Measurements from ENCODE around the gene BAZ2B. TPM values are rescaled to one million over a fixed set of nuclear protein-coding genes. Genes with fewer than 3 reads are reported as not detected.

BAZ2B gene
- total RNA-seq, 2 donors from 2014 or later, result 60.8 to 84.5 TPM

DNA sequence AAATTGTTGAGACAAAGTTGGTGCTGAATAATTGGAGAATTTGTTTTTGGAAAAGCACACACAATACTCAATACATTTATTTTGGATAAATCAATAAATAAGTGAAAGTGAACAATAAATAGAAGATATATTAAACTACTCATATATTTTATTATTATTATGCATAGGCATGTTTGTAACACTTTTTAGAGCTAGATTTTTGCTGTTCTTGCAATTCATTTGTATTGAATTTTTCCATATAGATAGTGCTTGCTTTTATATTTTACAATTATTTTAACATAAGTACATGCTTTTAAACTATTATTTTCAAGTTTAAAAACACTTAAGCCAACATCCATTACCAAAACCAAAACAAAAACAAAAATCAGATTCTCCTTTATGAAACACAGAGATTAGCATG is 43.9 kb downstream of the BAZ2B start:
- Histone ChIP-seq H3K4me1 (replicated peaks) (no peaks in the 10 kb centered on the region), H3K27ac (no peak overlapping the region), H3K4me3 (no peak overlapping the region), H3K36me3 (no peaks in the 10 kb centered on the region), H3K27me3 (replicated peaks; ENCODE audit: insufficient read depth) (no peaks in the 10 kb centered on the region), H3K9me3 (no peaks in the 10 kb centered on the region)
- no peak for DNase-seq (ENCODE audit: low spot score)
- intact Hi-C loops (cut with DNase I), result no loop called here
- TF ChIP-seq POLR2AphosphoS5 (IDR thresholded peaks at IDR 0.05) (no peak), POLR2A (IDR thresholded peaks at IDR 0.05) (no peak)
- TF ChIP-seq, protein P1, sequence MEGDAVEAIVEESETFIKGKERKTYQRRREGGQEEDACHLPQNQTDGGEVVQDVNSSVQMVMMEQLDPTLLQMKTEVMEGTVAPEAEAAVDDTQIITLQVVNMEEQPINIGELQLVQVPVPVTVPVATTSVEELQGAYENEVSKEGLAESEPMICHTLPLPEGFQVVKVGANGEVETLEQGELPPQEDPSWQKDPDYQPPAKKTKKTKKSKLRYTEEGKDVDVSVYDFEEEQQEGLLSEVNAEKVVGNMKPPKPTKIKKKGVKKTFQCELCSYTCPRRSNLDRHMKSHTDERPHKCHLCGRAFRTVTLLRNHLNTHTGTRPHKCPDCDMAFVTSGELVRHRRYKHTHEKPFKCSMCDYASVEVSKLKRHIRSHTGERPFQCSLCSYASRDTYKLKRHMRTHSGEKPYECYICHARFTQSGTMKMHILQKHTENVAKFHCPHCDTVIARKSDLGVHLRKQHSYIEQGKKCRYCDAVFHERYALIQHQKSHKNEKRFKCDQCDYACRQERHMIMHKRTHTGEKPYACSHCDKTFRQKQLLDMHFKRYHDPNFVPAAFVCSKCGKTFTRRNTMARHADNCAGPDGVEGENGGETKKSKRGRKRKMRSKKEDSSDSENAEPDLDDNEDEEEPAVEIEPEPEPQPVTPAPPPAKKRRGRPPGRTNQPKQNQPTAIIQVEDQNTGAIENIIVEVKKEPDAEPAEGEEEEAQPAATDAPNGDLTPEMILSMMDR (IDR thresholded peaks at IDR 0.05), result no peak

DNA sequence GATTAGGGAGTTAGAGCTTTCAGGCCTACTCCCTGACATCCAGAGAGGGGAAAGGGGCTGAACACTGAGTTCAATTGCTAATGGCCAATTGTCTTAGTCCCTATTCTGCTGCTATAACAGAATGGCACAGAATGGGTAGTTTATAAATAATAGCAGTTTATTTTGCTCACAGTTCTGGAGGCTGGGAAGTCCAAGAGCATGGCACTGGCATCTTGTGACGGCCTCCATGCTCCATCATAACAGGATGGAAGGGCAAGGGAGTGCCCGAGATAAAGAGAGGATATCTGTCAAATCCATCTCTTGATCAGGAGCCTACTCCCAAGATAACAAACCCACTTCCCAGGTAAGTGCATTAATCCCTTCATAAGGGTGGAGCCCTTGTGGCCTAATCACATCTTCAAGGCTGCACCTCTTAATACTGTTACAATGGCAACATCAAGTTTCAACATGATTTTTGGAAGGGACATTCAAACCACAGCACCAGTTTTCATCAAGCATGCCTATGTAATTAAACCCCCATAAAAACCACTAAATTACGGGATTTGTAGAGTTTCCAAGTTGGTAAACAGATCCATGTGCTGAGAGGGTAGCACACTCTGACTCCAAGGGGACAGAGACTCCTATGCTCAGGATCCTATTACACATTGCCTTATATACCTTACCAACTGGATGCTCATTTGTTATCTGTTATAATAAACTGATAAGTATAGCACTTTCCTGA is 44.6 kb downstream of the BAZ2B start:
- H3K27ac ChIP-seq, result no peak overlapping the region
- TF ChIP-seq POLR2A (IDR thresholded peaks at IDR 0.05), result no peak
- no peak for TF ChIP-seq POLR2AphosphoS5 (IDR thresholded peaks at IDR 0.05)
- TF ChIP-seq, protein P1 (IDR thresholded peaks at IDR 0.05), result no peak
- H3K27me3 ChIP-seq (replicated peaks; ENCODE audit: insufficient read depth), result no peaks in the 10 kb centered on the region
- H3K4me1 ChIP-seq (replicated peaks), result no peaks in the 10 kb centered on the region
- no peaks in the 10 kb centered on the region for H3K36me3 ChIP-seq
- intact Hi-C loops (cut with DNase I), result no loop called here
- DNase-seq (ENCODE audit: low spot score), result no peak
- H3K4me3 ChIP-seq, result no peak overlapping the region
- WGBS, result 83% methylated on average over 3 of the region's 3 CpGs
- H3K9me3 ChIP-seq, result no peaks in the 10 kb centered on the region

DNA sequence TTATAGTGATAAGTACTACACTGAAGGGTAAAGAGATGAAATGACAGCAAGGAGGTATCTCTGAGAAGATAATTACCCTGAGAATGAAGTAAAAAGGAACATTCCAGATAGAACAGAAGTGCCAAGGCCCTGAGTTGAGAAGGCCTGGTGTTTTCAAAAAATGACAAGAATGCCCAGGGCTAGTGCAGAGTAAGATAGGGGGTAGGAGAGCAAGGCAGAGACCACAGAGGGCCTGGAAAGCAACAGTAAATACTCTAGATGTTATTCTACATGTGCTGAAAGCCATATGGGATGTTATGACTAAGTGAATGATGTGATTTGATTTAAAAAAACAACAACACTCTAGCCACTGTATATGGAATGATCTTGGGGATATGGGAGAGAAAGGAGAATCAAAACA is 52.3 kb downstream of the BAZ2B start:
- Histone ChIP-seq H3K4me1 (replicated peaks) (no peaks in the 10 kb centered on the region), H3K4me3 (no peak overlapping the region), H3K27ac (no peak overlapping the region), H3K36me3 (no peaks in the 10 kb centered on the region), H3K27me3 (replicated peaks; ENCODE audit: insufficient read depth) (no peaks in the 10 kb centered on the region), H3K9me3 (no peaks in the 10 kb centered on the region)
- no peak for DNase-seq (ENCODE audit: low spot score)
- intact Hi-C loops (cut with DNase I), result no loop called here
- TF ChIP-seq POLR2A (IDR thresholded peaks at IDR 0.05) (no peak), POLR2AphosphoS5 (IDR thresholded peaks at IDR 0.05) (no peak)
- TF ChIP-seq, protein P1 (IDR thresholded peaks at IDR 0.05), result no peak

DNA sequence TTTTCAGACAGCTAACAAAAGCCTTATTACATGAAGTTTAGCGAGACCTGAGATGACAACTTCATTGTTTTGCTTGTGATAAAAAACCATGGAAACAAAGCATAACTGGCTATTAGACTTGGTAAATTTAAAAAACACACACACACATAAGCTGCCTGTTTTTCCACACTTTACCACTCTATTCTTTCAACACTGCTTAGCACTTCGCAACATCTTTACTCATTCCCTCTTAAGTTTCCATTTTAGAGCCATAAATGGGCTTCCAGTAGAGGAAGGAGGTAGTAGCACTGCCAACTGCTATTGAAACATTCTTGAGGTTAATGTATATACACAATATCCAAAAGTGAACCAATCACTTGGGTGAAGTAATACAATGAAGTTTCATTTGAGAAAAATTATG is 54.1 kb downstream of the BAZ2B start:
- no peak for DNase-seq (ENCODE audit: low spot score)
- no peak overlapping the region for H3K4me3 ChIP-seq
- no peaks in the 10 kb centered on the region for H3K27me3 ChIP-seq (replicated peaks; ENCODE audit: insufficient read depth)
- H3K9me3 ChIP-seq, result no peaks in the 10 kb centered on the region
- TF ChIP-seq, protein P1 (IDR thresholded peaks at IDR 0.05), result no peak
- TF ChIP-seq POLR2A (IDR thresholded peaks at IDR 0.05) (no peak), POLR2AphosphoS5 (IDR thresholded peaks at IDR 0.05) (no peak)
- intact Hi-C loops (cut with DNase I), result no loop called here
- no peaks in the 10 kb centered on the region for H3K4me1 ChIP-seq (replicated peaks)
- WGBS, result 92% methylated on average over 2 of the region's 2 CpGs
- no peaks in the 10 kb centered on the region for H3K36me3 ChIP-seq
- H3K27ac ChIP-seq, result no peak overlapping the region

DNA sequence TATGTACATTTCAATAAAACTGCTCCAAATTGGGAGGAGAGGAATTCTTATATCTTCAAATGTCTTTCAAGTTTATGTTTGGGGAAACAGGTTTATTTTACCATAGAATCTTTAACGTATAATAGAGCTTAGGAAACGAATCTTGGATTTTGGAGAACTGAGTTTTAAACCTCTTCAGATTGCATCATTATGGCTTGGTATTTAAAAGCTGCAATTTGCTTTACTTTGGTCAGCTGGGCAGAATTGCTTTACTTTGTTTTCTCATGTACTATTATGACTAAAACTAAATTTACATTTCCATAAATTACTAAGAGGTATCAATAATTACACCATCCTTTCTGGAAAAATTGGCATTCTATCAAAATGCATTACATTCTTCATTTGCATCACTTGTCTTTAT is 54.6 kb downstream of the BAZ2B start:
- TF ChIP-seq POLR2AphosphoS5 (IDR thresholded peaks at IDR 0.05) (no peak), POLR2A (IDR thresholded peaks at IDR 0.05) (no peak)
- TF ChIP-seq, protein P1 (IDR thresholded peaks at IDR 0.05), result no peak
- no peaks in the 10 kb centered on the region for H3K36me3 ChIP-seq
- no peaks in the 10 kb centered on the region for H3K4me1 ChIP-seq (replicated peaks)
- H3K4me3 ChIP-seq, result no peak overlapping the region
- intact Hi-C loops (cut with DNase I), result no loop called here
- H3K27me3 ChIP-seq (replicated peaks; ENCODE audit: insufficient read depth), result no peaks in the 10 kb centered on the region
- no peak overlapping the region for H3K27ac ChIP-seq
- 73% methylated on average over 2 of the region's 2 CpGs for WGBS
- H3K9me3 ChIP-seq, result no peaks in the 10 kb centered on the region
- DNase-seq (ENCODE audit: low spot score), result no peak
